NCI-H2029 (cell line): ENCODE measurements around the gene TCP11L2.
"Not testable (repeated sequence)": the region's sequence is repeated elsewhere in the genome, so short reads cannot be mapped to it uniquely, and the experiment has no call there.

ENCODE experiments used
- DNase-seq: peaks from one replicate; lab custom pipeline; 2025; lab: John Stamatoyannopoulos, UW

TCP11L2 gene

GRCh38 chr12:106284358-106285105, 18.0 kb upstream of the TCP11L2 start:
- no peak for DNase-seq

DNA sequence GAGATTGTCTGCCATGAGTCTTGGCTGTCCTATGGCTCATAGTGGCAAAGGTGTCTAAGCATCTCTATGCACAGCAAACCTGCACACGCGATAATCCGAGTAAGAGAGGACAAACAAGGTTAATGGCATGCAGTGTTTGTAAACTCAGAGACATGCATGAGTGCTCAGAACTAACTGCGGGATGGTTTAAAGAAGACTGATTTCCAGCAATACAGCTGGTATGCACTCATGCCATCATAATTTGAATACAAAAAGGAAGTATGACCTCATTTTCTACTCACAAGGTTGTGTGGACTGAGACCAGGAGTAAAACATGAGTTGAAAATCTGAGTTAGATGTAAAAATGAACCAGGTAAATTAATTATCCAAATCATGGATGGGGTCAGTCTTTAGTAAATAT, 16.6 kb upstream of the TCP11L2 start:
- DNase-seq: no peak

DNA sequence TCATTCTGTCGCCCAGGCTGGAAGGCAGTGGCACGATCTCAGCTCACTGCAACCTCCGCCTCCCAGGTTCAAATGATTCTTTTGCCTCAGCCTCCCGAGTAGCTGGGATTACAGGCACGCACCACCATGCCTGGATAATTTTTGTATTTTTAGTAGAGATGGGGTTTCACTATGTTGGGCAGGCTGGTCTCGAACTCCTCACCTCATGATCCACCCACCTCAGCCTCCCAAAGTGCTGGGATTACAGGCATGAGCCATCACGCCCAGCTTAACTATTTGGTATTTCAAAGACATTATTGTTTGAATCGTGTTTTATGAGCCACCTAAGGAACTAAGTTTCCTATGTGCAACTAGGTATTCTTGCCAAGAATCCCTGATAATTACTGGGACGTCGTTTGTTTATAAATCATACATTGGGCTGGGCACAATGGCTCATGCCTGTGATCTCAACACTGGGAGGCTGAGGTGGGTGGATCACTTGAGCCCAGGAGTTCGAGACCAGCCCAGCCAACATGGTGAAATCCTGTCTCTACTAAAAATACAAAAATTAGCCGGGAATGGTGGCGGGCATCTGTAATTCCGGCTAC, 15.9 kb upstream of the TCP11L2 start:
- not testable (repeated sequence) for DNase-seq

GRCh38 chr12:106287364-106287763, 15.2 kb upstream of the TCP11L2 start:
- no peak for DNase-seq

DNA sequence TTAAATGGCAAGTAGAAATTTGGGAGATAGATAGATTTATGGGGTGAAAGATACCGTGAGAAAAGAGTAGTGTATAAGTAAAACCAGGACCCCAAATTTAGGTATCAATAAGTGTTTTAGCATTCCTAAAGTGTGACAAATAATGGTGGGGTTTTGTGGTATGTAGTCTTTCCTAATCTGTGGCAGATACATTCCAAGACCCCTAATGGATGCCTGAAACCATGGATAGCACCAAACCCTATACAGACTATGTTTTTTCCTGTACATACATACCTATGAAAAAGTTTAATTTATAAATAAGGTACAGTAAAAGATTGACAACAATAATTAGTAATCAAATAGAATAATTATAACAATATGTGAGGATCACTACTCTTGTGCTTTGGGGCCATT, 14.4 kb upstream of the TCP11L2 start:
- DNase-seq: no peak

GRCh38 chr12:106288494-106289195, 13.9 kb upstream of the TCP11L2 start:
- no peak for DNase-seq

DNA sequence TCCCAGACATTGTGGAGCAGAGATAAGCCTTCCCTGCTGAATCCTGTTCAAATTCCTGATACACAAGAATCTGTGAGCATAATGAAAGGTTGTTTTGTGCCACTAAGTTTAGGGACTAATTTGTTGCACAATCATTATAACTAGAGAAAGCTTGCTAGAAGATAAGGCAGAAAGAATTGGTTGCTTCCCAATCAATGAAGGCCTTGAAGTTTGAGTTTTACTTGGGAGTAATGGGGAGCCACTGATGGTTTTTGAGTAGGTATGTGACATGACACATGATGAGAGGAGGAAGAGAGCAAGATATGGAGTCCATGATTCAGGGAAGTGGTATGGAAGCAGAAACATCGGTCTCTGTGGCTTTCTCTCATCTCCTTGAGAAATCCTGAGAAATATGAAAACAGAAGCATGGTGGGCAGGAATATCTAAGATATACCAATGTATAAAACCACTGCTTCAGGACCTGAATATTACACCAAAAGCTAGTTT, 13.3 kb upstream of the TCP11L2 start:
- no peak for DNase-seq

DNA sequence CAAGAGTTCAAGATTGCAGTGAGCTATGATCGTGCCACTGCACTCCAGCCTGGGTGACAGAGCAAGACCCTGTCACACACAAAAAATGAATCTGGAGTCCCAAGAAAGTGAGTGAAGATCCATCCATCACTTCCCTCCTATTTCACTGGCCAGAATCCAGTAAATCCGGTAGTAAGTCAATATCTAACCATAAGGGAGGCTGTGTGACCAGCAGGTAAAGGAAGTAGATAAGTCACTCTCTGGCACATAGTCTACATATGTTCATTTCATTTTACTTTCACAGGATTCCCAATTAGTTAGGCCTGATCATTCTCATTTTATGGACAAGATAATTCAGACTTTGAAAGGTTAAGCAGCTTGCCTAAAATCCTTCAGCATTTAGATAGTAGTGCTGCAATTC, 11.9 kb upstream of the TCP11L2 start:
- peak; percentile 7 for DNase-seq

DNA sequence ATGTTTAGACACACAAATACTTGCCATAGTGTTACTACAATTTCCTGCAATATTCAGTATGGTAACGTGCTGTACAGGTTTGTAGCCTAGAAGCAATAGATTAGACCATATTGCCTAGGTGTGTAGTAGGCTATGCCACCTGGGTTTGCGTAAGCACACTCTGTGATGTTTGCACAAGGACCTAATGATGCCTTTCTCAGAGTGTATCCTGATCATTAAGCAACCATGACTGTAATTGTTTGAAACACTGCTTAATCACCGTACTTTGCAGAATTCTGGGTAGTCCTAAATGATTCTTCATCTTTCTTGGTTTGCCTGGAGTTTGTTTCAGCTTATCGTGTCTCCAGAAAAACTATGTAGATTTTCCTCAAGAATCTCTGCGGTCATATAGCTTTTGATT, 11.2 kb upstream of the TCP11L2 start:
- DNase-seq: peak; percentile 55

- DNase-seq: no peak
Observed at GRCh38 chr12:106292339-106292738, 10.2 kb upstream of the TCP11L2 start.

GRCh38 chr12:106296179-106296877, 6.2 kb upstream of the TCP11L2 start:
- DNase-seq: no peak

DNA sequence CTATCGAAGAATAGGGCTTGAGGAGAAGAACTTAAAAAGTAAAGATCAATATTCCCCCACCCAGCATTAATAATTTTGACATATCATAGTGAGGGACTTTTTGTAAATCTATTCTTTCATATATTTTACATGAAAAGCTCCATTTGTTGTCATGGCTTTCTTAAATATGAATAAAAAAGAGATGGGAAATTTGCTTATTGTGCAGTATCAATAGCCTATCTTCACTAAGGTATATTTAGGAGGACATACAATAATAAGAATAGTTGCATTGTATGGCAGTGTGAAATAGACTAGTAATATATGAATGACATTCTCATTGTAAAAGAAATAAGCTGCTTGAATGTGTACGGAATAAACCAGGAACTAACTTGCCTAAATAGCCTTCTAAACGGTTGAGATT, 5.5 kb upstream of the TCP11L2 start:
- no peak for DNase-seq

DNA sequence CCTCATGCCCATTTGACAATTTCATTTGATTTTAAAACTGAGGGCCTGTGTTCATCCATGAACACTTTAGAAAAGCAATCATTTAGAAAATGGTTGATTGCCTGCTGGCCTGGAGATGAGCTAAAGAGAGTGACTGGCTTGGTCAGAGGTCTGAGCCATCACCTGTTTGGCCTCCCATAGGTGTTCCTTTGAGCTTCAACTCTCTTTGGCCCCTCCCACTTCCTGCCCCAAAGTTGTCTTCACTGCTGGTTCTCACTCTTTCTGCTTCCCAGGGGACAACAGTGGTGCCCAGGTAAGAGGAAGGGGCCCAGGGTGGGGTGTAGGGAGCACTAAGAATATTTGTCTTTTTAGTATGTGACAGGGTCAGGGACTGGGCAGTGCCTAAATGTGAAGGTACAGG, 4.9 kb upstream of the TCP11L2 start:
- no peak for DNase-seq

GRCh38 chr12:106299202-106299774, 3.2 kb upstream of the TCP11L2 start:
- no peak for DNase-seq

GRCh38 chr12:106300761-106301160, 1.8 kb upstream of the TCP11L2 start:
- DNase-seq: no peak

DNA sequence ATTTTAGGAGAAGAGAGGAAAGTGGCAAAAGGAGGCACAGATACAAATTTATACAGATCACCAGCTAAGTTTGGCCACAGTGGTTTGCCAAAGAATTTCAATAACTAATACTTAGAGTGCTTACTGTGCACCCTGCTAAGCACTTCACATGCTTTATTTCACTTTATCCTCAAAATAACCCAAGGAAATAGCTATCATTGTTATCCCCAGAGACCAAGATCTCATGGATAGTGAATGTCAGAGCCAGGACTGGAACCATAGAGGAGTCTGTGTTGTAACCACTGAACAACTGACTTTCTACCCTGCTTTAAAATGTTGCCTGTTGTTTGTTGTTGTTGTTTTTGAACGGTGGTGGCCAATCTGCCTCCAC, 1.3 kb upstream of the TCP11L2 start:
- DNase-seq: no peak

GRCh38 chr12:106301611-106302321, 767 bp upstream of the TCP11L2 start:
- DNase-seq: peak; percentile 48

DNA sequence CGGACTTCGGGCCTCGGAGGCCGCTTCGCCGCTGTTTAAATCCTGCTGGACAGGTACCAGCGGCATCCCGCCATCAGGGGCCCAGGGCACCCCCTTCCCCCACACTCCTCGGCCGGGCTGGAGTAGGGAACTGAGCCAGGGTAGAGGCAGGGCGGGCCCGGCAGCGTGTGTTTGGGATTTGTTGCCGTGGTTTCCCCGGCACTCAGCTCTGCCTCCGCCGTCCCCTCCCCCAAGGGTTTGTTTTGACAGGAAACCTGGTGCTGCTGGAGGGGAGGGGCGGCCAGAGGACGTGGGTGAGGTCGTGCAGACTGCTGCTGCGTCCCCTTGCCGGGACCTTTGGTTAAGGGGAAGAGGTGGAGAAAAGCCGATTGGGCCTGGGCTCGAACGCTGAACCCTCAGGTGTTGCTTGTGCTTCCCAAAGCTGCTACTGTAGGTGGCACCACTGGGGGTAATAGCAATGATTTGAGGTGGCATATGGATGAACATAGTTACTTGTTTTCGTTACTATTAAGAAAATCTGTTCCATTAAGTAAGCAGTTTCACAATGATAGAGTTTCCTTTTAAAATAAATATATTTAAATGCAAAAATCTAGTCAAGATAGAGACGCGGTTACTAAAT, 778 bp downstream of the TCP11L2 start:
- DNase-seq: peak; percentile 81

DNA sequence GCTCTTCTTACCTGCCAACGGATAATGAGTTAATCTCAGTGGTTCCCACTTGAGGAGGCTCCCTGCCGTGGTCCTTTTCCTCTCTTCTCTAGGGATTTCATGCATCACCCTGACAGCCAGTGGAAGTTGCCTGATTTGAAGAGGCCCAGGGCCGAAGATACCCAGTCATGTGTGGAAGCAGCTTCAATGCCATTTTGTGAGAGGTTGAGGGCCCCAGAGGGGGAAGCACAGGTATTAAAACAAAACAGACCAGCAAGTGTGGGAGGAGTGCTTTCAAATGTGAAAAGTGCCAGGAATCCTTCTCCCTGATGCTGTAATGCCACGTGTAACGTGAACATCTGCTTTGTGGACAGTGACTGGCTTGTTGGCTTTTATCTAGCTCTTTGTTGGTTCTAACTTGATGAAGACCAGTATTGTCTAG, 1.5 kb downstream of the TCP11L2 start:
- no peak for DNase-seq

DNA sequence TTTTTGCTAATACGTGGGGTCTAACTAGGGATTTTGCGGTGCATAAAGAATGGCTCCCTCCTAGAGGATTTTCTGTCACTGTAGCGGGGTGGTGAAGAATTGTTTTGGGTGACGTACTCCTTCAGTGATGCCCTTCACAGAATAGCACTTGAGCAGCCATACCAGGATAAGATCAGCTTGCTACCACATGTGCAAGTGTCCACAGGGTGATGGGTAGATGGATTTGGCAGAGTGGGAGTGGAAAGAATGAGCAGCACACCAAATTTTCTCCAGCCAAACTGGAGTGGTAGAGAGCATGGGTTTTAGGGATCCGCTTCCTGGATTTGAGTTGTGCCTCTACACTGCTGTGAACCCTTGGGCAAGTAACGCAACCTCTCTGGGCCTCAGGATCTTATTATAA, 2.3 kb downstream of the TCP11L2 start:
- DNase-seq: no peak

GRCh38 chr12:106305376-106305775, 2.8 kb downstream of the TCP11L2 start:
- no peak for DNase-seq
